Neural progenitor cell (in vitro differentiated cells): ENCODE results near the gene SAMD15. TPM values are rescaled to one million over a fixed set of nuclear protein-coding genes. Genes with fewer than 3 reads are reported as not detected.

ENCODE experiments used
- total RNA-seq: library from RNA; depleted of rRNA; stranded (reverse); fragments of >200 nt; gene quantifications from 2 replicates; pipeline ENCODE4 v1.2.3, GENCODE V29; 2015; ENCODE audit warnings: low replicate concordance

SAMD15 gene
- total RNA-seq, 1 donor from 2014 or later = 2.2 TPM

Other genes with a start within 250 kb of the SAMD15 start
- gene ZDHHC22, start 235.6 kb upstream of the SAMD15 start, total RNA-seq = 0.07 and 0.31 TPM in 2 replicates
- 1.1 and 1.5 TPM in 2 replicates for gene TMEM63C, start 195.6 kb upstream of the SAMD15 start, total RNA-seq
- gene NGB, start 106.2 kb upstream of the SAMD15 start, total RNA-seq = not detected in 2 replicates
- gene POMT2, start 56.5 kb upstream of the SAMD15 start, total RNA-seq = 6.2 and 14.7 TPM in 2 replicates
- 44.2 and 52.5 TPM in 2 replicates for gene GSTZ1, start 56.3 kb upstream of the SAMD15 start, total RNA-seq
- gene TMED8, start 285 bp upstream of the SAMD15 start, total RNA-seq = 19.1 and 23.5 TPM in 2 replicates
- 0.07 and 0.40 TPM in 2 replicates for gene NOXRED1, start 46.1 kb downstream of the SAMD15 start, total RNA-seq
- 29.7 and 31.2 TPM in 2 replicates for gene VIPAS39, start 80.2 kb downstream of the SAMD15 start, total RNA-seq
- 102 and 185 TPM in 2 replicates for gene AHSA1, start 80.7 kb downstream of the SAMD15 start, total RNA-seq
- gene ISM2, start 121.4 kb downstream of the SAMD15 start, total RNA-seq = 0.07 and 0.12 TPM in 2 replicates
- 8.0 and 12.3 TPM in 2 replicates for gene SPTLC2, start 239.3 kb downstream of the SAMD15 start, total RNA-seq